Dermis blood vessel endothelial cell (primary cell): ENCODE results near the gene GALNT18. TPM values are rescaled to one million over a fixed set of nuclear protein-coding genes. Genes with fewer than 3 reads are reported as not detected.

Experiments used
- DNase-seq: peaks from one replicate; pipeline ENCODE4 v3.0.0; 2010
- total RNA-seq: library from RNA; depleted of rRNA; stranded (reverse); fragments of >200 nt; gene quantifications from 2 replicates; pipeline ENCODE4 v1.2.3, GENCODE V29; 2014

GALNT18 gene
- total RNA-seq, 1 donor from 2014 or later, result 213 TPM

- DNase-seq, result no peak
Observed at GRCh38 chr11:11260903-11261302, 360.9 kb downstream of the GALNT18 start.

- DNase-seq, result no peak
Observed at GRCh38 chr11:11253995-11254394, 367.8 kb downstream of the GALNT18 start.

- DNase-seq, result no peak
Observed at GRCh38 chr11:11253497-11253896, 368.3 kb downstream of the GALNT18 start.

- no peak for DNase-seq
Observed at GRCh38 chr11:11252403-11252802, 369.4 kb downstream of the GALNT18 start.

- no peak for DNase-seq
Observed at GRCh38 chr11:11251394-11251970, 370.3 kb downstream of the GALNT18 start.

GRCh38 chr11:11250470-11250869 is 371.3 kb downstream of the GALNT18 start:
- DNase-seq, result no peak

GRCh38 chr11:11247576-11247975 is 374.2 kb downstream of the GALNT18 start:
- no peak for DNase-seq

- no peak for DNase-seq
Observed at GRCh38 chr11:11247086-11247485, 374.7 kb downstream of the GALNT18 start.

- DNase-seq, result no peak
Observed at GRCh38 chr11:11246166-11246565, 375.6 kb downstream of the GALNT18 start.

GRCh38 chr11:11245453-11245852 is 376.4 kb downstream of the GALNT18 start:
- DNase-seq, result no peak

GRCh38 chr11:11244470-11245080 is 377.2 kb downstream of the GALNT18 start:
- DNase-seq, result peak; percentile 53

- peak; percentile 81 for DNase-seq
Observed at GRCh38 chr11:11243590-11244469, 378.0 kb downstream of the GALNT18 start.

GRCh38 chr11:11243209-11243589 is 378.6 kb downstream of the GALNT18 start:
- no peak for DNase-seq

- no peak for DNase-seq
Observed at GRCh38 chr11:11241284-11241683, 380.5 kb downstream of the GALNT18 start.

GRCh38 chr11:11239959-11240358 is 381.8 kb downstream of the GALNT18 start:
- DNase-seq, result no peak

GRCh38 chr11:11237070-11237832 is 384.6 kb downstream of the GALNT18 start:
- no peak for DNase-seq

- no peak for DNase-seq
Observed at GRCh38 chr11:11236498-11237059, 385.2 kb downstream of the GALNT18 start.

GRCh38 chr11:11231763-11232162 is 390.0 kb downstream of the GALNT18 start:
- no peak for DNase-seq

- DNase-seq, result peak; percentile 28
Observed at GRCh38 chr11:11230802-11231562, 390.8 kb downstream of the GALNT18 start.

GRCh38 chr11:11230087-11230486 is 391.7 kb downstream of the GALNT18 start:
- DNase-seq, result no peak

GRCh38 chr11:11229647-11230046 is 392.2 kb downstream of the GALNT18 start:
- DNase-seq, result no peak
